AG10803 (cell line): Measurements from ENCODE around the gene CALML5.

Experiments
- DNase-seq: peaks from one replicate; pipeline ENCODE4 v3.0.0; 2010; ENCODE audit warnings: low read depth
- H3K4me3 ChIP-seq: 2 replicates; pipeline ENCODE4 v1.5.1; 2011; ENCODE audit warnings: mild to moderate bottlenecking, low read length, control low read depth
- CTCF ChIP-seq: conservative IDR thresholded peaks from 2 replicates; pipeline ENCODE4 v1.5.1; 2011; ENCODE audit warnings: mild to moderate bottlenecking, low read length, control low read depth, inconsistent platforms

CALML5 gene

GRCh38 chr10:5486853-5487235, 12.5 kb downstream of the CALML5 start:
- no peak for DNase-seq
- no peak overlapping the region for H3K4me3 ChIP-seq
- no peak for TF ChIP-seq CTCF

GRCh38 chr10:5485948-5486852, 13.2 kb downstream of the CALML5 start:
- no peak overlapping the region for H3K4me3 ChIP-seq
- DNase-seq = no peak
- no peak for TF ChIP-seq CTCF

GRCh38 chr10:5485290-5485689, 14.1 kb downstream of the CALML5 start:
- DNase-seq = no peak
- TF ChIP-seq CTCF = no peak
- no peak overlapping the region for H3K4me3 ChIP-seq

- no peak for DNase-seq
- TF ChIP-seq CTCF = no peak
- no peak overlapping the region for H3K4me3 ChIP-seq
Measured at GRCh38 chr10:5484205-5484604, 15.2 kb downstream of the CALML5 start.

GRCh38 chr10:5482016-5482415, 17.4 kb downstream of the CALML5 start:
- no peak for TF ChIP-seq CTCF
- H3K4me3 ChIP-seq = no peak overlapping the region
- no peak for DNase-seq

DNA sequence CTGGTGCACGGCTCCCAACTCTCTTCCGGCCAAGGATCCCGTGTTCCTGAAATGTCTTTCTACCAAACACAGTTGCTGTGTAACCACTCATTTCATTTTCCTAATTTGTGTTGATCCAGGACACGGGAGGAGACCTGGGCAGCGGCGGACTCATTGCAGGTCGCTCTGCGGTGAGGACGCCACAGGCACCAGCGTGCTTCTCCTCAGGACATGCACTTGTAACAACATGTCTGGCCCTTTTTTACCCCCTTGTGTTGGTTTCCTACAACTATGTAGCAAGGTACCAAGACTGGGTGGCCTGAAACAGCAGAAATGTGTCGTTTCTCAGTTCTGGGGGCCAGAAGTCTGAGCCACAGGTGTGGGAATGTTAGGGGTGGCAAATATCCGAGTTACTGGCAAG, 18.2 kb downstream of the CALML5 start:
- H3K4me3 ChIP-seq = no peak overlapping the region
- no peak for TF ChIP-seq CTCF
- DNase-seq = no peak
